ENCODE measurements around the gene ZNF436. TPM values are rescaled to one million over a fixed set of nuclear protein-coding genes. Genes with fewer than 3 reads are reported as not detected.
"Not testable (repeated sequence)": the region's sequence is repeated elsewhere in the genome, so short reads cannot be mapped to it uniquely, and the experiment has no call there.

ZNF436 gene
- total RNA-seq, 2 donors from 2014 or later = 9.7 to 13.0 TPM

GRCh38 chr1:23394684-23395083 lies 25.0 kb upstream of the ZNF436 start:
- intact Hi-C loops (cut with DNase I, micrococcal nuclease) = no loop called here
- ATAC-seq (peak; percentile 26), DNase-seq (peak; percentile 45 to 70)

GRCh38 chr1:23394181-23394580 lies 24.5 kb upstream of the ZNF436 start:
- intact Hi-C loops (cut with DNase I, micrococcal nuclease) = no loop called here

GRCh38 chr1:23393706-23394105 lies 24.1 kb upstream of the ZNF436 start:
- intact Hi-C loops (cut with DNase I, micrococcal nuclease) = no loop called here
- ATAC-seq (peak; percentile 23), DNase-seq (peak; percentile 33 to 42)

More at GRCh38 chr1:23394181-23394580, 24.5 kb upstream of the ZNF436 start:
- ATAC-seq (no peak), DNase-seq (no peak)

- intact Hi-C loops (cut with DNase I, micrococcal nuclease) = no loop called here
- ATAC-seq (peak; percentile 24), DNase-seq (no peak)
Observed at GRCh38 chr1:23392125-23392855, 22.7 kb upstream of the ZNF436 start.

GRCh38 chr1:23389837-23390321 lies 20.2 kb upstream of the ZNF436 start:
- no peak for ATAC-seq
- intact Hi-C loops (cut with DNase I, micrococcal nuclease) = no loop called here
- no peak for DNase-seq

GRCh38 chr1:23387494-23387893 lies 17.9 kb upstream of the ZNF436 start:
- no peak for DNase-seq
- intact Hi-C loops (cut with DNase I, micrococcal nuclease) = no loop called here
- ATAC-seq = no peak

- intact Hi-C loops (cut with DNase I, micrococcal nuclease) = no loop called here
- ATAC-seq = no peak
- no peak for DNase-seq
Observed at GRCh38 chr1:23385119-23385621, 15.5 kb upstream of the ZNF436 start.

GRCh38 chr1:23384312-23385058 lies 14.8 kb upstream of the ZNF436 start:
- intact Hi-C loops (cut with DNase I, micrococcal nuclease) = no loop called here
- DNase-seq (no peak), ATAC-seq (peak; percentile 81)

- intact Hi-C loops (cut with DNase I, micrococcal nuclease) = no loop called here
- ATAC-seq (no peak), DNase-seq (no peak)
Observed at GRCh38 chr1:23383577-23384311, 14.1 kb upstream of the ZNF436 start.

GRCh38 chr1:23381233-23381885 lies 11.7 kb upstream of the ZNF436 start:
- intact Hi-C loops (cut with DNase I, micrococcal nuclease) = no loop called here
- ATAC-seq (no peak), DNase-seq (no peak)

GRCh38 chr1:23380719-23381118 lies 11.1 kb upstream of the ZNF436 start:
- ATAC-seq (no peak), DNase-seq (no peak)
- intact Hi-C loops (cut with DNase I, micrococcal nuclease) = no loop called here

- ATAC-seq; DNase-seq; intact Hi-C loops (cut with DNase I, micrococcal nuclease): not testable (repeated sequence)
Observed at GRCh38 chr1:23380236-23380635, 10.6 kb upstream of the ZNF436 start.

GRCh38 chr1:23376890-23377811 lies 7.5 kb upstream of the ZNF436 start:
- DNase-seq (peak in 1 of 2 donors; percentile 48), ATAC-seq (peak; percentile 75)
- intact Hi-C loops (cut with DNase I, micrococcal nuclease) = no loop called here

GRCh38 chr1:23374079-23374735 lies 4.6 kb upstream of the ZNF436 start:
- DNase-seq; intact Hi-C loops (cut with DNase I, micrococcal nuclease); ATAC-seq: not testable (repeated sequence)

GRCh38 chr1:23371987-23372880 lies 2.6 kb upstream of the ZNF436 start:
- DNase-seq (no peak), ATAC-seq (no peak)
- intact Hi-C loops (cut with DNase I, micrococcal nuclease) = no loop called here
